ENCODE data around the gene NANS. TPM values are rescaled to one million over a fixed set of nuclear protein-coding genes. Genes with fewer than 3 reads are reported as not detected.

The NANS gene
- total RNA-seq, 1 donor from 2014 or later = 41.4 TPM

GRCh38 chr9:98037357-98037756 lies 19.2 kb upstream of the NANS start:
- no peak for TF ChIP-seq CTCF (IDR thresholded peaks at IDR 0.05; ENCODE audit: unreplicated experiment)
- Mint-ChIP-seq H3K27ac (ENCODE audit: unreplicated experiment) (no peak overlapping the region), H3K36me3 (ENCODE audit: low read depth, unreplicated experiment) (no peaks in the 10 kb centered on the region), H3K4me3 (ENCODE audit: unreplicated experiment) (no peak overlapping the region), H3K27me3 (ENCODE audit: unreplicated experiment) (peaks cover 2% of the 10 kb centered on the region), H3K9me3 (ENCODE audit: unreplicated experiment) (no peaks in the 10 kb centered on the region), H3K4me1 (ENCODE audit: unreplicated experiment) (peaks cover 5% of the 10 kb centered on the region)
- DNase-seq (ENCODE audit: low spot score) = no peak

- Mint-ChIP-seq H3K27me3 (ENCODE audit: unreplicated experiment) (peaks cover 2% of the 10 kb centered on the region), H3K9me3 (ENCODE audit: unreplicated experiment) (no peaks in the 10 kb centered on the region), H3K4me3 (ENCODE audit: unreplicated experiment) (no peak overlapping the region), H3K27ac (ENCODE audit: unreplicated experiment) (no peak overlapping the region), H3K36me3 (ENCODE audit: low read depth, unreplicated experiment) (no peaks in the 10 kb centered on the region), H3K4me1 (ENCODE audit: unreplicated experiment) (peaks cover 5% of the 10 kb centered on the region)
- no peak for TF ChIP-seq CTCF (IDR thresholded peaks at IDR 0.05; ENCODE audit: unreplicated experiment)
- no peak for DNase-seq (ENCODE audit: low spot score)
Measured at GRCh38 chr9:98038958-98039357, 17.6 kb upstream of the NANS start.

DNA sequence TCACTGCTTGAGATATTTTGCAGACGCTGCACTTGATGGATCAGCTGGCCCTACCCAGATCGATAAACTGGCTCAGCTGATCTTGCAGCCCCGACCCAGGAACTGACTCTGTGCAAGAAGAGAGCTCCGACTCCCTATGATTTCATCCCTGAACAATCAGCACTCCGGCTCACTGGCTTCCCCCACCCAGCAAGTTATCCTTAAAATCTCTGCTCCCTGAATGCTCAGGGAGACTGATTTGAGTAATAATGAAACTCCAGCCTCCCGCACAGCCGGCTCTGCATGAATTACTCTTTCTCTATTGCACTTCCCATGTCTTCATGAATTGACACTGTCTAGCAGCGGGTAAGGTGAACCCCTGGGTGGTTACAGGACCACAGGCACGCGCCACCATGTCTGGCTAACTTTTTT lies 16.9 kb upstream of the NANS start:
- DNase-seq (ENCODE audit: low spot score) = no peak
- Mint-ChIP-seq H3K4me3 (ENCODE audit: unreplicated experiment) (no peak overlapping the region), H3K27me3 (ENCODE audit: unreplicated experiment) (no peaks in the 10 kb centered on the region), H3K9me3 (ENCODE audit: unreplicated experiment) (no peaks in the 10 kb centered on the region), H3K27ac (ENCODE audit: unreplicated experiment) (no peak overlapping the region), H3K36me3 (ENCODE audit: low read depth, unreplicated experiment) (no peaks in the 10 kb centered on the region), H3K4me1 (ENCODE audit: unreplicated experiment) (peaks cover 5% of the 10 kb centered on the region)
- TF ChIP-seq CTCF (IDR thresholded peaks at IDR 0.05; ENCODE audit: unreplicated experiment) = no peak

GRCh38 chr9:98040212-98040611 lies 16.3 kb upstream of the NANS start:
- Mint-ChIP-seq H3K4me1 (ENCODE audit: unreplicated experiment) (peaks cover 3% of the 10 kb centered on the region), H3K4me3 (ENCODE audit: unreplicated experiment) (no peak overlapping the region), H3K27me3 (ENCODE audit: unreplicated experiment) (no peaks in the 10 kb centered on the region), H3K27ac (ENCODE audit: unreplicated experiment) (no peak overlapping the region), H3K36me3 (ENCODE audit: low read depth, unreplicated experiment) (no peaks in the 10 kb centered on the region), H3K9me3 (ENCODE audit: unreplicated experiment) (no peaks in the 10 kb centered on the region)
- TF ChIP-seq CTCF (IDR thresholded peaks at IDR 0.05; ENCODE audit: unreplicated experiment) = no peak
- DNase-seq (ENCODE audit: low spot score) = no peak

DNA sequence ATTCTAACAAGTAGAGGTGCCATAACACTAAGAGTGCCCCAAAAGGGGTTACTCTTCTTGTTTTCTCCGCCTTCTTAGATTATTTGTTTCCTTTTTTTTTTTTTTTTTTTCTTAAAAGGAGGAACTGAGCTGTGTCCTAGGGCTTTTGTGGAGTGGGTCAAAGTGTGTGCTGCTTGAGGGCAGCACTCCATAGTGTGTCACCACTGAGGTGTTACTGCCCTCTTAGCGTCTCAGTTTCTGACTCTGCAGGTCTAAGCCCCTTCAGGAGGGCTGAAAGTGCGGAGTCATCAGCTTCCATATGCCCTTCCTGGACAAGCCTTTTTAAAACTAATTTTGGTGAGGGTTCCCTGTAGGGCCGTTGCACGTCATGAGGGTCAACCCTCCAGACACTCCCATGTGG lies 12.6 kb upstream of the NANS start:
- Mint-ChIP-seq H3K27me3 (ENCODE audit: unreplicated experiment) (no peaks in the 10 kb centered on the region), H3K4me1 (ENCODE audit: unreplicated experiment) (no peaks in the 10 kb centered on the region), H3K27ac (ENCODE audit: unreplicated experiment) (no peak overlapping the region), H3K36me3 (ENCODE audit: low read depth, unreplicated experiment) (no peaks in the 10 kb centered on the region), H3K4me3 (ENCODE audit: unreplicated experiment) (no peak overlapping the region), H3K9me3 (ENCODE audit: unreplicated experiment) (no peaks in the 10 kb centered on the region)
- no peak for TF ChIP-seq CTCF (IDR thresholded peaks at IDR 0.05; ENCODE audit: unreplicated experiment)
- DNase-seq (ENCODE audit: low spot score) = no peak
